ENCODE measurements around the gene MTRF1L.
"Not testable (repeated sequence)": the region's sequence is repeated elsewhere in the genome, so short reads cannot be mapped to it uniquely, and the experiment has no call there.

MTRF1L gene

DNA sequence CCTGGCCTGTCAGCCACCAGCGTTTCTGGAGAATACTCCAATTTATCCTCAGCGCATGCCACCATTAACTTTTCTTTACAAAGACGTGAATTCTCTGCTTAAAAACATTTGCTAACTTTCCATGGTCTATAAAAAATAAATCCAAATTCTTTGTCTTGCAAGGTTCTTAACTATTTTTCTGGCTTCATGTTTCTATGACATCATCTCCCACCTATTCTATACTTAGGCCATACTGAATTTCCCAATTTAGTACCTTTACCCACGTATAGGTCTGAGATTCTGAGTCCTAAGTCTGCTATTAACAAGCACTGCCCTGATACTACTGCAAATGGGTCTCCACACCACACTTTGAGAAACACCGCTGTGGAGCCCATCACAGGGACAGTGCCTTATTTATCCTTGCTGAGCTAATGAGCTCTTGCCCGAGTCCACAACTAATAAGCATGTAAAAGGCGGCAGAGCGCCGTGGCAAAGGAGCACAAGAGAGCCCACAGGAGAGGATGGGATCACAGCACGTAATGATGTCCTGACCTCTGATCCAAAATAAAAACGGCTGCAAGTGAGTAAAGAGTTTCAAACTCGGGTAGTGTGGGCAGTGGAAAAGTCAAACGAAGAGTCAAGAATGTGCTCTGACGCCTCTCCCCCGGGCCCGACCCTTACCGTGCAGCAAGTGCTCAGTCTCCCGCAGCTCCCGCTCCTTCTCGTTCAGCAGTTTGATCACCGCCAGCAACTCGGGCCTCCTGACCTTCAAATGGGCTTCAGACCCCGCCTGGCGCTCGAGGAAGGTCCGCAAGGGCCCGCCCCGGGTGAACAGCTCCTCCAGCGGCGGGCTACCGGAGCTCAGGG is 519 bp downstream of the MTRF1L start:
- no peak for DNase-seq (ENCODE audit: low read depth in 3 of 3)

DNA sequence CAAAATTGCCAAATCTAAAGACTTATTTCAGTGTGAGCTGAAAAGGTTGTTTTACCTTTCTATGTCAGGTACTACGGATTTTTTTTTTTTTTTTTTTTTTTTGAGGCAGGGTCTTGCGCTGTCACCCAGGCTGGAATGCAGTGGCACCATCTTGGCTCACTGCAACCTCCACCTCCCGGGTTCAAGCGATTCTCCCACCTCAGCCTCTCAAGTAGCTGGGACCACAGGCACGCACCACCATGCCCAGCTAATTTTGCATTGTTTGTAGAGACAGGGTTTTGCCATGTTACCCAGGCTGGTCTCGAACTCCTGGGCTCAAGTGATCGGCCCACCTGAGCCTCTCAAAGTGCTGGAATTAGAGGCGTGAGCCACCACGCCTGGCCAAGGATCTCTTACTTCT is 1.7 kb downstream of the MTRF1L start:
- not testable (repeated sequence) for DNase-seq (ENCODE audit: low read depth in 3 of 3)

DNA sequence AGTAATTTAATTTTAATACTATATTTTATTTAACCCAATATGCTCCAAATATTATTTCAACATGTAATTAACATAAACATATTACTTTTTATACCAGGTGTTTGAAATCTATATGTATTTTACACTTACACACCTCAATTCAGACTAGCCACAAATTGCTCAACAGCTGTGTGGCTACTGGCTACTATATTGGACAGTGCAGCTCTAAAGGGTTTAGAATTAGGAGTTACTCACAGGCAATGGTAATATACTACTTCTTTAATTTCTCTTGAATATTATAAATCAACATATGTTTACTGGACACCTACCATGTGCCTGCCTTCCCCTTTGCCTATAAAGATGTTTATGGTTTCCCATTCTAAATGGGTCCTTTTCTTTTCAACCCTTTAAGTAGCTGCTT is 2.3 kb downstream of the MTRF1L start:
- DNase-seq (ENCODE audit: low read depth in 3 of 3): no peak

DNA sequence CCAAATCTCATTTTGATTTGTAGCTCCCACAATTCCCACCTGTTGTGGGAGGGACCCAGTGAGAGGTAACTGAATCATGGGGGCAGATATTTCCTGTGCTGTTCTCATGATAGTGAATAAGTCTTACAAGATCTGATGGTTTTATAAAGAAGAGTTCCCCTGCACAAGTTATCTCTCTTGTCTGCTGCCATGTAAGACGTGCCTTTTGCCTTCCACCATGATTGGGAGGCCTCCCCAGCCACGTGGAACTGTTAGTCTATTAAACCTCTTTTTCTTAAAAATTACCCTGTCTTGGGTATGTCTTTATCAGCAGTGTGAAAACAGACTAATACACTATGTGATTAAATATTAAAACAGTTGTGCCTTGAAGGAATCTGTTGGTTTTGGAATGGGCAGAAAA is 3.0 kb downstream of the MTRF1L start:
- DNase-seq (ENCODE audit: low read depth in 3 of 3): not testable (repeated sequence)

GRCh38 chr6:152993847-152994246 is 8.7 kb downstream of the MTRF1L start:
- DNase-seq (ENCODE audit: low read depth in 3 of 3): no peak

GRCh38 chr6:152993431-152993830 is 9.1 kb downstream of the MTRF1L start:
- DNase-seq (ENCODE audit: low read depth in 3 of 3): no peak

DNA sequence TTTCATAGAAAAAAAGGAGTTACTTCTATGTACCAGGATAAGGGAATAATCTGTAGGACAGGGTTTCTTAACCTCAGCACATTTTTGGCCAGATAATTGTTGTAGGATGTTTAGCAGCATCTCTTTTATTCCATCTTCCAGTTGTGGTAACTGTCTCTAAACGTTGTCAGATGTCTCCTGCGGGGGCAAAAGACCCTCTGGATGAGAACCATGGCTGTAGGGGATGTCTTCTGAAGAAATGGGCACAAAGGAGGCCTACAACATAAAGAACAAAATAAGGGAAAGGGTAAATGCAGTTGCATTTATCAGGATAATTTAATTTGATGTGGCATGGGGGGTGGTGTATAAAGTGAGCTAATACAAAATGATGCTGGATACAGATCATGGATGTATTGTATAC is 15.5 kb downstream of the MTRF1L start:
- no peak for DNase-seq (ENCODE audit: low read depth in 3 of 3)

GRCh38 chr6:152985300-152985699 is 17.2 kb downstream of the MTRF1L start:
- not testable (repeated sequence) for DNase-seq (ENCODE audit: low read depth in 3 of 3)

GRCh38 chr6:152984513-152984872 is 18.0 kb downstream of the MTRF1L start:
- no peak for DNase-seq (ENCODE audit: low read depth in 3 of 3)

DNA sequence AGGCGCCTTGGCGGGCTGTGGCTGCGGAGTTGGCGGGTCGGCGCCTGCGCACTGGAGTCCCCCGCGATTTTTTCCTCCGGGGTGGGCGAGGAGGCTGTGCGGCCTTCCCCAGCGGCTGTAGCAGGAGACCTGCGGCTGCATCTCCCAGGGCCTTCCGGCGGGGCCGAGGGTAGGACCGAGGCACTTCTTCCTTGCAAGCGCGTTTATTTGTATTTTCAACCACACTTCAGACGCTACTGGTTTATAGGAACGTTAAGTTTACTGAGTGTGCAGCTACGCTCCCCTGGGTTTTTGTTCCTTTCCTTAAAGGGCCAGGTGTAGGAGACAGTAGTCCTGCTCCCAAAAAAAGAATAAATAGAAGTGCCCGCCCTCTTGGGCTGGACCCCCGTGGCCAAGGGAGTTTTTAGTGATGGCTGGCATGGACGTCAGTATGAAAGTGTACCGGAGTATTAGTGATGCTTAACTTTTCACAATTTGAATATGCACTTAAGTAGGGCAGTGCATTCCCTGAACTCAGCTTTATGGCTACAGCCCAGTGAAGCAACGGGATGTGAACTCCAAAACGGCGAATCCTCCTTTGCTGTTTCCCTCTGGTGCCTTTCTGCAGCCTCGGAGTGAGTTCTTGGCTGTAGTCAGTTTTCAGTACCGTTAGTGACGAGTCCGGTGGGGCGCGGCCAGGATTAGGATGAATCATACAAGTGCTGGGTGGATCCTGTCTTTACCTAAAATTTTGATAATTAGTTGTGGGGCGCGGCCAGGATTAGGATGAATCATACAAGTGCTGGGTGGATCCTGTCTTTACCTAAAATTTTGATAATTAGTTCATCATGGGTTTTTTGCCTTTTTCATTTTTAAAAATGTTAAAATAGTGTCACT is 18.6 kb downstream of the MTRF1L start:
- peak; percentile 53 to 90 (median 67) for DNase-seq (ENCODE audit: low read depth in 3 of 3)

DNA sequence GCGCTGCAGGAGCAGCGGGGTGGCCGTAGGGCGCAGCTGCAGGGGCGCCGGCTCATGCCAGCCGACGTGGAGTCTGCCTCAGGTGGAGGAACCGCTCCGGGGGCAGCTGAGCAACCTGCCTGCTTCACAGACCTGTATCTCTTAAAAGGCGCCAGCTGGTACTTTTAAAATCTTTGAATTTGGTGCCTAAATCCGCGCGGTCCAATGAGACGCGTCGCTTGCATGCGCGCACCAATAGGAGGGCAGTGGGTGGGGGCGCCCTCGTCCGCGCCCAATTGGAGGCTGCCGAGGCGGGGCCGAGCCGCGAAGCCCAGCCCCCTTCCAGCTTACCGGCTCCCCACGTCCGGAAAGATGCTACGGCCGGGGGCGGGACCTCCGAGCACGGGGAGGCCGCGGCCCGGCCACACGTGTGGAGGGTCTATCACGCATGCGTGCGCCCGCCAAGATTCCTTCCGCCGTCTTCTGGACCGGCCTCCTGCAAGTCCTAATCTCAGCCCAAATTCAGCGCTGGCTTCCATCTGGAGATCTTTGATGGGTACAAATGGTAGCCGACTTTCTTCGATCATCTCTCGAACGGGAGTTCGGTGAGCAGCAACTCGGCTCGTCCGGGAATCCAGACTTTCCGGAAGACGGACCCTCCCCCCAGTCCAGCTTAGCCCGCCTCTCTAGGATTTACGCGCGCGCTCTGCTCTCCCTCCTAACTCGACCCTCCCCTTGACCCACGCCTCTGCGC is 19.4 kb downstream of the MTRF1L start, which contains the start of gene FBXO5:
Gene FBXO5, minus strand, starts transcription at position 138 of the 733 bp plus-strand sequence. Its CDS starts 82 bp downstream, at position 56.
- DNase-seq (ENCODE audit: low read depth in 3 of 3): peak; percentile 92 to 96 (median 95)

DNA sequence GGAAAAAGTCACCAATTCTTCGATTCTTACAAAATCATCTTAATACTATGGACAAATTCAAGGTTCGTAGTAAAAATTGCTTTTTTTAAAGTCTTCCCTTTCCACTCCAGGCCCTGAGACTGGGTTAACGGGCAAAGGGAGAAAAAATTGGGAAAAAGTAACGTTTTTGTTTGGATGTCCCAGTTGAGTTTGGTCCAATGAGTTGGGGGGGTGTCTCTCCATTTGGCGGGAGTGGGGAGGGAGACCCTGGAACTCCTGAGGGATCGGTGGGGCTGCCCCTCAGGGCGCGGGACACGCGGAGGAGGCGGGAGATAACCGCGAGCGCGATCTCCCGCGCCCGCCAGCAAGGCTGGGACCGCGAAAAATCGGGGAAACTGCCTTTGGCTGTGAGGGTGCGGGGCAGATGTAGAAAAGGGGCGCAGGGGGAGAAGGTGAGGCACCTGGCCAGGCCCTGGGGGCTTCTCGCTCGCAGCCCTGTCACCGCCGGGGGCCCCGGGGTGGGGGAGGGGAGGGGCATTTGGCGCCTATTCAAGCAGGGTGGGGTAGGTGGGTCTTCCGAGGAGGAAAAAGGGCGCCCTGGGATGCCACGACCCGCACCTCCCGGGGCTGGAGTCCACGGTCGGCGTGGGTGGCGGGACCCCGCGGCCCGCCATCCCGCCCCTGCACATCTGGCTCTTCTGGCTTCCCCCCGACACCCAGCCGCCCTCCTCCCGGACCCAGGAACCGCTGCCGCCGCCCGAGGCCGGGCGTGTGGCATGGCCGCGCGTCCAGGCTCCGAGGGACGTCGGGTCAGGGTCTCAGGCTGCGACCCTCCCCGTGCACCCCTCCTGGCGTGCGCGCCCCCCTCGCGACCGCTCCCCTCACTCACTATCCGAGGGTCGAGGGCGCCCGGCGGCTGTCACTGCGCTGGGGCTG is 20.3 kb downstream of the MTRF1L start:
- peak in 1 of 3 experiments; percentile 0 for DNase-seq (ENCODE audit: low read depth in 3 of 3)

- DNase-seq (ENCODE audit: low read depth in 3 of 3): no peak
Measured at GRCh38 chr6:152981219-152981618, 21.3 kb downstream of the MTRF1L start.

GRCh38 chr6:152980656-152981055 is 21.9 kb downstream of the MTRF1L start:
- no peak for DNase-seq (ENCODE audit: low read depth in 3 of 3)

DNA sequence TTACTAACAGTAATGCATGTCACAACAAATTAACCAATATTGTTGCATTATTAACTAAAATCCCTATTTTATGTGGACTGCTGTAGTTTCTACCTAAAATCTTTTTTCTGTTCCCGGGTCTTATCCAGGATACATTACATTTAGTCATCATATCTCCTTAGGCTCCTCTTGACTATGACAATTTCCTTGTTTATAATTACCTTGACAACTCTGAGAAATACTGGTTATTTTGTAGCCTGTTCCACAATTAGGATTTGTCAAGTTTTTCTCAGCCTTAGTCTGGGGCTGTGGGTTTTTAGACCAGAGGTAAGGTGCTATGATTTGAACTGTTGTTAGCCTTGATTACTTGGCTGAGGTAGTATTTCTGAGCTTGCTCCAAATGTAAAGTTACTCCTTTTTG is 23.4 kb downstream of the MTRF1L start:
- no peak for DNase-seq (ENCODE audit: low read depth in 3 of 3)

GRCh38 chr6:152978058-152978457 is 24.5 kb downstream of the MTRF1L start:
- no peak for DNase-seq (ENCODE audit: low read depth in 3 of 3)

GRCh38 chr6:152977556-152977955 is 25.0 kb downstream of the MTRF1L start:
- DNase-seq (ENCODE audit: low read depth in 3 of 3): no peak

- DNase-seq (ENCODE audit: low read depth in 3 of 3): no peak
Measured at GRCh38 chr6:152976749-152977148, 25.8 kb downstream of the MTRF1L start.

- no peak for DNase-seq (ENCODE audit: low read depth in 3 of 3)
Measured at GRCh38 chr6:152975204-152975915, 27.1 kb downstream of the MTRF1L start.

DNA sequence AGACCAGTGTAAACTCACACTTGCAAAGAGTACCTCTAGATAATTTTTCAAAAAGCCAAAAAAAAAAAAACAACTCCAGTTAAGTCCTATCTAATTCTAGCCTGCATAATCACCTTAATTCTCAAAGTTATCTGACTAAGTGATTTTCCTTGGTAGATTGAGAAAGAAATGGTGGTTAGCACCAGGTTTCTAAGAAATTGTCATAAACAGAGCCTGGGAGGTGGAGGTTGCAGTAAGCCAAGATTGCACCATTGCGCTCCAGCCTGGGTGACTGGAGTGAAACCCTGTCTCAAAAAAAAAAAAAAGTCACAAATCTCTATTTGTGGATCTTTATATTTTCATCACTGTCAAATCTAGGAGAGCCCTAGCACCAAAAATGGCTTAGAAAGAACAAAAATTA is 28.6 kb downstream of the MTRF1L start:
- DNase-seq (ENCODE audit: low read depth in 3 of 3): no peak

Measured in stimulated activated CD4-positive, alpha-beta T cell treated with anti-CD3 and anti-CD28 coated beads, TNF-alpha, amount 100 ng/mL, for 4 hours (primary cell).